OCI-LY7 (cell line): ENCODE results near the gene MIP. TPM values are rescaled to one million over a fixed set of nuclear protein-coding genes. Genes with fewer than 3 reads are reported as not detected.

Experiments used
- BruUV-seq: library from RNA; stranded (reverse); fragments of 400-500 nt; replicated peaks from 2 replicates; lab custom pipeline; 2021; lab: Mats Ljungman, UMichigan
- CTCF ChIA-PET: fragments of 300-600 bp; sonication (Branson Sonifier 250); formaldehyde crosslinking; loops from one replicate; lab custom pipeline; 2022; ENCODE audit warnings: antibody characterized with exemption; ENCODE audit not compliant: unreplicated experiment; lab: Charles Lee
- POLR2A ChIA-PET: fragments of 300-600 bp; sonication (Branson Sonifier 250); formaldehyde crosslinking; loops from one replicate; lab custom pipeline; 2022; ENCODE audit warnings: antibody characterized with exemption; lab: Charles Lee
- DNase-seq: peaks from one replicate; pipeline ENCODE4 v3.0.0-alpha.2; 2015; ENCODE audit warnings: low spot score
- H2AFZ ChIP-seq: fragments of 200-600 bp; sonication (generic), shearing (Covaris generic); 2 replicates; pipeline ENCODE4 v1.6.1; 2014; ENCODE audit warnings: mild to moderate bottlenecking, antibody characterized with exemption, low read length, moderate library complexity
- H3K27ac ChIP-seq: fragments of 200-600 bp; sonication (generic); 2 replicates; pipeline ENCODE4 v1.5.1; 2014; ENCODE audit warnings: mixed run types, low read depth, mild to moderate bottlenecking, moderate library complexity, low read length, inconsistent platforms; ENCODE audit not compliant: poor library complexity, severe bottlenecking
- H3K36me3 ChIP-seq: fragments of 200-600 bp; sonication (generic); 2 replicates; pipeline ENCODE4 v1.6.1; 2014; ENCODE audit warnings: mild to moderate bottlenecking, antibody characterized with exemption, low read length, moderate library complexity, mixed read lengths; ENCODE audit not compliant: insufficient read depth
- H3K4me1 ChIP-seq: fragments of 200-600 bp; sonication (generic); 2 replicates; pipeline ENCODE4 v1.5.1; 2014; ENCODE audit warnings: mild to moderate bottlenecking, low read length; ENCODE audit not compliant: insufficient read depth, poor library complexity, severe bottlenecking
- H3K4me2 ChIP-seq: fragments of 200-600 bp; sonication (generic); 2 replicates; pipeline ENCODE4 v1.6.1; 2014; ENCODE audit warnings: mild to moderate bottlenecking, low read length
- H3K4me3 ChIP-seq: fragments of 200-600 bp; sonication (generic); 2 replicates; pipeline ENCODE4 v1.5.1; 2014; ENCODE audit warnings: mild to moderate bottlenecking, low read depth, low read length; ENCODE audit not compliant: poor library complexity, severe bottlenecking
- H3K79me2 ChIP-seq: fragments of 200-600 bp; sonication (generic); 2 replicates; pipeline ENCODE4 v1.6.1; 2016; ENCODE audit warnings: low read depth, mild to moderate bottlenecking, low read length, moderate library complexity, mixed read lengths; ENCODE audit not compliant: insufficient read depth
- H3K9me2 ChIP-seq: fragments of 200-600 bp; sonication (generic); 2 replicates; pipeline ENCODE4 v1.6.1; 2016; ENCODE audit warnings: mild to moderate bottlenecking, low read length, mixed read lengths; ENCODE audit not compliant: insufficient read depth
- H3K9me3 ChIP-seq: fragments of 200-600 bp; sonication (generic); 2 replicates; pipeline ENCODE4 v1.6.1; 2014; ENCODE audit warnings: mild to moderate bottlenecking, mixed run types, low read length, mixed read lengths
- H4K20me1 ChIP-seq: fragments of 200-600 bp; sonication (generic); 2 replicates; pipeline ENCODE4 v1.6.1; 2014; ENCODE audit warnings: mild to moderate bottlenecking, antibody characterized with exemption, low read length, moderate library complexity, mixed read lengths; ENCODE audit not compliant: insufficient read depth
- CTCF ChIP-seq: fragments of 200-600 bp; sonication (generic); conservative IDR thresholded peaks from 2 replicates; pipeline ENCODE4 v1.5.1; 2014; ENCODE audit warnings: mild to moderate bottlenecking, antibody characterized with exemption, low read length, moderate library complexity, mixed read lengths
- EZH2phosphoT487 ChIP-seq: fragments of 200-600 bp; sonication (generic); IDR thresholded peaks from 2 replicates; pipeline ENCODE4 v1.6.1; 2018; ENCODE audit warnings: low read depth, borderline replicate concordance, mild to moderate bottlenecking, mixed run types, antibody characterized with exemption, low read length, moderate library complexity, mixed read lengths
- intact Hi-C: fragments of 100-400 bp; cut with micrococcal nuclease; formaldehyde crosslinking; loops from one replicate; pipeline ENCODE4 v1.10.0; 2022; ENCODE audit not compliant: unreplicated experiment
- total RNA-seq, 2 experiments: library from RNA; depleted of rRNA in 1 of 2; stranded (reverse); fragments of >200 nt in 1 of 2; shearing (Covaris generic) in 1 of 2; gene quantifications; 2 replicates each; pipeline ENCODE4 v1.2.3, GENCODE V29; 2014 to 2022

MIP gene
- total RNA-seq, 2 experiments from 2014 or later: 0.57 TPM; not detected in 1

GRCh38 chr12:56469007-56469930 is 14.8 kb upstream of the MIP start:
- Histone ChIP-seq H3K4me3 (peak overlapping the region; percentile 89), H3K79me2 (peaks cover 30% of the 10 kb centered on the region; the same call in 1 of the 2 replicates), H3K4me2 (peak overlapping the region; percentile 89), H3K4me1 (peaks cover 14% of the 10 kb centered on the region), H3K9me2 (no peaks in the 10 kb centered on the region), H4K20me1 (no peaks in the 10 kb centered on the region), H3K36me3 (peaks cover 45% of the 10 kb centered on the region), H3K27ac (peak overlapping the region; percentile 76), H3K9me3 (no peaks in the 10 kb centered on the region), H2AFZ (peak overlapping the region; percentile 83; the same call in 1 of the 2 replicates)
- CTCF ChIA-PET: interaction anchor here (0.5 to 1.2 kb wide), 4 partner anchors 8 to 262 kb away, joined by 3 read pairs; partner anchors contain the start of gene CNPY2
- intact Hi-C loops: no loop called here
- BruUV-seq: no TSS peak
- TF ChIP-seq EZH2phosphoT487 (no peak), CTCF (no peak)
- POLR2A ChIA-PET: interaction anchor here (0.5 to 2.1 kb wide), 4 partner anchors 109 to 369 kb away, joined by 3 to 6 read pairs (median 5); partner anchors contain the start of genes IL23A and STAT2
- peak; percentile 26 for DNase-seq

- H3K36me3 ChIP-seq: peaks cover 42% of the 10 kb centered on the region
- peak within 1 kb of the TSS; percentile 83; the same call in 1 of the 2 replicates for H2AFZ ChIP-seq
- DNase-seq: peak; percentile 97
- no peaks in the 10 kb centered on the region for H4K20me1 ChIP-seq
- H3K27ac ChIP-seq: peak within 1 kb of the TSS; percentile 76
- peaks cover 22% of the 10 kb centered on the region for H3K4me1 ChIP-seq
- H3K9me2 ChIP-seq: no peaks in the 10 kb centered on the region
- H3K4me2 ChIP-seq: peak within 1 kb of the TSS; percentile 89
- TF ChIP-seq EZH2phosphoT487 (no peak), CTCF (peak; percentile 75)
- POLR2A ChIA-PET: interaction anchor here (0.5 to 2.1 kb wide), 4 partner anchors 56 to 133 kb away, joined by 3 to 6 read pairs (median 5); partner anchors contain the start of genes IL23A and STAT2
- intact Hi-C loops: loop anchor here (1.0 kb wide), 1 partner anchor 152 kb away; no protein-coding TSS in a partner anchor
- H3K4me3 ChIP-seq: peak within 1 kb of the TSS; percentile 89
- TSS peak; percentile 71 for BruUV-seq
- CTCF ChIA-PET: interaction anchor here (0.6 to 1.2 kb wide), 3 partner anchors 153 to 261 kb away, joined by 3 read pairs; partner anchors contain the start of gene CNPY2
- H3K9me3 ChIP-seq: no peaks in the 10 kb centered on the region
- peaks cover 30% of the 10 kb centered on the region; the same call in 1 of the 2 replicates for H3K79me2 ChIP-seq
These were observed 14.0 kb upstream of the MIP start, which contains the start of gene SPRYD4 for GRCh38 chr12:56468216-56469006. TSS of gene SPRYD4 (plus strand) at chr12:56468578. CDS start at chr12:56468592, 14 bp downstream.
